ENCODE measurements around the gene RRP36. TPM values are rescaled to one million over a fixed set of nuclear protein-coding genes. Genes with fewer than 3 reads are reported as not detected.

Gene RRP36
- total and polyA plus RNA-seq, 9 of the 15 experiments (the other 6 are each of a cell fraction or from before 2014, with no cell fraction given) = 27.6 to 150 (median 114) TPM

- TF ChIP-seq ZNF354B (CRISPR knock-in tag; IDR thresholded peaks at IDR 0.05) = no peak
- TF ChIP-seq KLF10 (CRISPR knock-in tag; IDR thresholded peaks at IDR 0.05) = no peak
- no peak for TF ChIP-seq ZFP30 (CRISPR knock-in tag; IDR thresholded peaks at IDR 0.05; ENCODE audit: borderline replicate concordance)
- no peak for TF ChIP-seq CXXC5 (CRISPR knock-in tag; IDR thresholded peaks at IDR 0.05)
- no peak for TF ChIP-seq NBN (IDR thresholded peaks at IDR 0.05; ENCODE audit: low read depth)
- TF ChIP-seq GTF2F1 (IDR thresholded peaks at IDR 0.05; ENCODE audit: low read depth, low read length) = no peak
- no peak for TF ChIP-seq HCFC1 (IDR thresholded peaks at IDR 0.05; ENCODE audit: low read depth, low read length)
- TF ChIP-seq ATF7 (IDR thresholded peaks at IDR 0.05) = no peak
- no peak for TF ChIP-seq REST (IDR thresholded peaks at IDR 0.05; ENCODE audit: borderline replicate concordance)
- no peak for TF ChIP-seq REST (CRISPR knock-in tag; IDR thresholded peaks at IDR 0.05; ENCODE audit: low read depth)
- no peak for TF ChIP-seq ZNF764 (CRISPR knock-in tag; IDR thresholded peaks at IDR 0.05; ENCODE audit: low read depth)
- no peak for TF ChIP-seq BCLAF1 (IDR thresholded peaks at IDR 0.05; ENCODE audit: borderline replicate concordance in 1 of 2, control insufficient read depth in 1 of 2, low read depth in 2 of 2, low read length in 1 of 2)
- TF ChIP-seq HMG20A (CRISPR knock-in tag; conservative IDR thresholded peaks at IDR 0.05) = no peak
- TF ChIP-seq ZC3H11A (IDR thresholded peaks at IDR 0.05; ENCODE audit: low read depth, low read length) = no peak
- no peak for TF ChIP-seq SMAD3 (CRISPR knock-in tag; conservative IDR thresholded peaks at IDR 0.05)
- no peak for TF ChIP-seq TCFL5 (CRISPR knock-in tag; conservative IDR thresholded peaks at IDR 0.05)
These were observed 15.6 kb upstream of the RRP36 start (continued) for GRCh38 chr6:43005844-43006243.

All from K562 (cell line).